Urothelium cell line (cell line): Measurements from ENCODE around the gene SNORC.
"Not testable (repeated sequence)": the region's sequence is repeated elsewhere in the genome, so short reads cannot be mapped to it uniquely, and the experiment has no call there.

ENCODE experiments used
- DNase-seq: peaks from one replicate; pipeline ENCODE4 v3.0.0; 2011; ENCODE audit warnings: low spot score, mixed read lengths
- FAIRE-seq: peaks from 2 replicates; lab custom pipeline; 2011; peaks lifted over from hg19 to GRCh38; lab: Jason Lieb, UNC

Gene SNORC

GRCh38 chr2:232894746-232895145 lies 24.7 kb downstream of the SNORC start:
- DNase-seq (no peak), FAIRE-seq (no peak)

GRCh38 chr2:232896111-232896510 lies 26.0 kb downstream of the SNORC start:
- FAIRE-seq (no peak), DNase-seq (no peak)

GRCh38 chr2:232896720-232897597 lies 26.9 kb downstream of the SNORC start:
- FAIRE-seq = no peak
- no peak for DNase-seq

- FAIRE-seq = no peak
- DNase-seq = no peak
Observed at GRCh38 chr2:232897598-232898408, 27.7 kb downstream of the SNORC start.

GRCh38 chr2:232898592-232899543 lies 28.8 kb downstream of the SNORC start:
- peak; percentile 87 for FAIRE-seq
- DNase-seq = no peak

GRCh38 chr2:232900811-232901735 lies 31.0 kb downstream of the SNORC start:
- DNase-seq = no peak
- no peak for FAIRE-seq

- FAIRE-seq (peak; percentile 82), DNase-seq (peak; percentile 94)
Observed at GRCh38 chr2:232901736-232902578, 31.9 kb downstream of the SNORC start.

GRCh38 chr2:232903989-232904388 lies 33.9 kb downstream of the SNORC start:
- FAIRE-seq = no peak
- no peak for DNase-seq

GRCh38 chr2:232906867-232907717 lies 37.0 kb downstream of the SNORC start:
- not testable (repeated sequence) for DNase-seq, FAIRE-seq

- not testable (repeated sequence) for DNase-seq, FAIRE-seq
Observed at GRCh38 chr2:232907718-232908085, 37.6 kb downstream of the SNORC start.

GRCh38 chr2:232908695-232909094 lies 38.6 kb downstream of the SNORC start:
- DNase-seq (no peak), FAIRE-seq (no peak)

- DNase-seq (no peak), FAIRE-seq (no peak)
Observed at GRCh38 chr2:232910376-232910775, 40.3 kb downstream of the SNORC start.

- no peak for FAIRE-seq
- no peak for DNase-seq
Observed at GRCh38 chr2:232911712-232912277, 41.7 kb downstream of the SNORC start.

- no peak for FAIRE-seq
- DNase-seq = no peak
Observed at GRCh38 chr2:232913903-232914302, 43.8 kb downstream of the SNORC start.

GRCh38 chr2:232919141-232919540 lies 49.1 kb downstream of the SNORC start:
- DNase-seq (no peak), FAIRE-seq (no peak)

GRCh38 chr2:232920055-232920454 lies 50.0 kb downstream of the SNORC start:
- FAIRE-seq (no peak), DNase-seq (no peak)

- DNase-seq = no peak
- FAIRE-seq = no peak
Observed at GRCh38 chr2:232920760-232921159, 50.7 kb downstream of the SNORC start.

- FAIRE-seq = no peak
- no peak for DNase-seq
Observed at GRCh38 chr2:232924433-232924832, 54.4 kb downstream of the SNORC start.
